H7 (cell line): ENCODE data around the gene CLCNKB. TPM values are rescaled to one million over a fixed set of nuclear protein-coding genes. Genes with fewer than 3 reads are reported as not detected.
"Not testable (repeated sequence)": the region's sequence is repeated elsewhere in the genome, so short reads cannot be mapped to it uniquely, and the experiment has no call there.

Experiments used
- DNase-seq: peaks from one replicate; pipeline ENCODE4 v3.0.0; 2012
- H3K27me3 ChIP-seq: 2 replicates; pipeline ENCODE4 v1.6.0; 2011; ENCODE audit warnings: mild to moderate bottlenecking, low read length; ENCODE audit not compliant: control insufficient read depth, insufficient read depth
- H3K36me3 ChIP-seq: replicated peaks from 2 replicates; pipeline ENCODE4 v1.5.1; 2011; ENCODE audit warnings: low read length; ENCODE audit not compliant: control insufficient read depth, insufficient read depth
- H3K4me3 ChIP-seq: 2 replicates; pipeline ENCODE4 v1.5.1; 2011; ENCODE audit warnings: low read depth, mild to moderate bottlenecking, control low read depth, low read length, moderate library complexity; ENCODE audit not compliant: insufficient read depth
- total RNA-seq: library from RNA; depleted of rRNA; stranded (reverse); fragments of >200 nt; shearing (Covaris generic); gene quantifications from 2 replicates; pipeline ENCODE4 v1.2.3, GENCODE V29; 2014

Gene CLCNKB
- total RNA-seq, 1 experiment from 2014 or later = 2.8 TPM

- H3K27me3 ChIP-seq, H3K36me3 ChIP-seq, DNase-seq, H3K4me3 ChIP-seq: not testable (repeated sequence)
Observed at GRCh38 chr1:16033103-16033632, 10.4 kb upstream of the CLCNKB start.

GRCh38 chr1:16036461-16036860, 7.1 kb upstream of the CLCNKB start:
- H3K36me3 ChIP-seq, DNase-seq, H3K4me3 ChIP-seq, H3K27me3 ChIP-seq: not testable (repeated sequence)

DNA sequence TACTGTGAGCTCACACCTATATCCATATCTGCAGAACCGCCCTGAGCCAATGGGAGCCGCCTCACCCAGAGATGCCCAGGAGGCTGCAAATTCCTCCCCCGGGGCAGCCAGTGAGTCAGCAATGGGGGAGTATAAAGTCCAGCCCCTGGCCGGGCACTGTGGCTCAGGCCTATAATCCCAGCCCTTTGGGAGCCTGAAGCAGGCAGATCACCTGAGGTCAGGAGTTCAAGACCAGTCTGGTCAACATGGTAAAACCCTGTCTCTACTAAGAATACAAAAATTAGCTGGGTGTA, 5.0 kb upstream of the CLCNKB start:
- Histone ChIP-seq H3K4me3 (no peak overlapping the region), H3K36me3 (no peaks in the 10 kb centered on the region), H3K27me3 (no peaks in the 10 kb centered on the region)
- DNase-seq = peak; percentile 76

DNA sequence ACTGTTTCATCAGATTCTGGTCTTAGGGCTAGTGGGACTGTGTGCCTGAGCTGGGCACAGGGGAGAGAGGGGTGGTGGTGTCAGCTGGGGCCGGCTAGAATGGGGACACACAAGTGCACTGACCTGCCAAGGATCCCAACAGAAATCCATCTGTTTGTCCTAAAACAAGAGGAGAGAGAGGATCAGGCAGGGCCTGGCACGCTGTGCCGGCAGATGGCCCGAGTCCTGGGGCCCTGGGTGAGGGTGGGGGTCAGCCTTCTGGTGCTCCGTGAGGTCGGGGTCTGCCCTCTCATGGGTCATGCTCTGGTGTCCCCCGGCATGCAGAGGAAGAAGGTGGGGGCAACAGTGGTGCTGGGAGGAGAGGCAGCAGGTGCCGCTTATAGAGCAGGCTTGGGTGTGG, 3.7 kb upstream of the CLCNKB start:
- H3K27me3 ChIP-seq, H3K4me3 ChIP-seq, DNase-seq, H3K36me3 ChIP-seq: not testable (repeated sequence)

- Histone ChIP-seq H3K4me3 (no peak overlapping the region), H3K27me3 (no peaks in the 10 kb centered on the region; the same call in 1 of the 2 replicates), H3K36me3 (no peaks in the 10 kb centered on the region)
- DNase-seq = no peak
Observed at GRCh38 chr1:16041200-16041599, 2.4 kb upstream of the CLCNKB start.

DNA sequence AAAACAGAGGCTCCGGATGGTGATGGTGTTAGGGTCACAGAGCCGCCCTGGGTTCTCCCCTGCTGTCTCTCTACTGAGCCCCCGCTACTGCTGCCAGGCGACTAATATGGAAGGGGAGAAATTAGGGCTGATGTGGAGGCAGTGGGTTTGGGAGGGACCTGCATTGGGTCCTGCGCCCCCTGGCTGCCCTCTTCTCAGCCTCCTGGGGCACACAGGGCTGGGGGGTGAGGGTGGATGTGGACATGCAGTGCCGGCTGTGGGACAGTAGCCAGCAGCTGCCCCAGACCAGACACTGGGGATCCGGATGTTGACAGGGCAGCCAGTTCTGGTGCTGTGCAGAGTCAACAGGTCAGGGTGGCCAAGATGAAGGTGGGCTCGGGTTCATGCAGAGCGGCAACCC, 1.5 kb upstream of the CLCNKB start:
- Histone ChIP-seq H3K27me3 (no peaks in the 10 kb centered on the region; the same call in 1 of the 2 replicates), H3K36me3 (no peaks in the 10 kb centered on the region), H3K4me3 (no peak overlapping the region)
- peak; percentile 76 for DNase-seq

DNA sequence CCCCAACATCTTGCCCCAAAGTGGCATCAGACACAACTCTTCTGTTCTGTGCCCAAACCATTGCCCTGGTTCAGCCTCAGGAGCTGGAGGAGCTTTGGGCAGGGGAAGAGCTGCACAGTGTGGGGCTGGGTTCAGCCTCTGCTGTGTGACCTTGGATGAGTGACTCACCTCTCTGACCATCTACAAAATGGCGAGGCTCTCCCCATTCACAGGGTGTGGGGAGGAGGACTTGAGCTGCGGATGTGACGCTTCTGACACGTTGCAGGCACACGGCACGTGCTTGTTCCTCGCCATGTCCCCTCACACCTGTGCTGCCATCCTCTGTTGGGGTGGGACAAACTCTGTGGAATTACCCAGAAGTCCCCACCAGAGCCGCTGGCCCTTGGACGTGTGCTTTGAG, 928 bp upstream of the CLCNKB start:
- not testable (repeated sequence) for H3K27me3 ChIP-seq, H3K4me3 ChIP-seq, DNase-seq, H3K36me3 ChIP-seq

DNA sequence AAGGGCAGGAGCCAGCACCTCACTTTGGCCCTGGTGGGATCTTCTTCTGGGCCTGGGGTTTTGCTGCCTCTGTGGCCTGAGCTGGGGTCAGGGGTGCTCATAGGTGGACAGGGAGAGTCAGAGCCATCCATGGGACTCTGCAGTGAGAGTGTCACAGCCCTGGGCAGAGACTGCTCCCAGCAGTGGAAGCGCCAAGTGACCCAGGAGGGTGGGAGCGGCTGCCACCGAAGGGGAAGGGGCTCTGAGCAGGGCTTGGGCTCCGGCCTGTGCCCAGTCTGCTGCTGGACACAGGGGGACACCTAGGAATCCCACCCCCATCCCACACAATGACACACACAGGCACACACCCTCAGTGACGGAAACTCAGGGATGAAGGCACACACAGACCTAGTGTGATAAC, 368 bp downstream of the CLCNKB start:
- Histone ChIP-seq H3K27me3 (no peaks in the 10 kb centered on the region; the same call in 1 of the 2 replicates), H3K36me3 (no peaks in the 10 kb centered on the region), H3K4me3 (no peak overlapping the region)
- no peak for DNase-seq

GRCh38 chr1:16046842-16047241, 3.3 kb downstream of the CLCNKB start:
- no peak for DNase-seq
- Histone ChIP-seq H3K4me3 (no peak overlapping the region), H3K27me3 (no peaks in the 10 kb centered on the region; the same call in 1 of the 2 replicates), H3K36me3 (no peaks in the 10 kb centered on the region)

- H3K27me3 ChIP-seq = no peaks in the 10 kb centered on the region; the same call in 1 of the 2 replicates
- no peaks in the 10 kb centered on the region for H3K36me3 ChIP-seq
- DNase-seq = peak; percentile 73
- H3K4me3 ChIP-seq = peak overlapping the region; percentile 59
Observed at GRCh38 chr1:16047791-16048475, 4.4 kb downstream of the CLCNKB start.

GRCh38 chr1:16048573-16049189, 5.1 kb downstream of the CLCNKB start:
- Histone ChIP-seq H3K27me3 (no peaks in the 10 kb centered on the region; the same call in 1 of the 2 replicates), H3K4me3 (peak overlapping the region; percentile 59), H3K36me3 (no peaks in the 10 kb centered on the region)
- peak; percentile 96 for DNase-seq

DNA sequence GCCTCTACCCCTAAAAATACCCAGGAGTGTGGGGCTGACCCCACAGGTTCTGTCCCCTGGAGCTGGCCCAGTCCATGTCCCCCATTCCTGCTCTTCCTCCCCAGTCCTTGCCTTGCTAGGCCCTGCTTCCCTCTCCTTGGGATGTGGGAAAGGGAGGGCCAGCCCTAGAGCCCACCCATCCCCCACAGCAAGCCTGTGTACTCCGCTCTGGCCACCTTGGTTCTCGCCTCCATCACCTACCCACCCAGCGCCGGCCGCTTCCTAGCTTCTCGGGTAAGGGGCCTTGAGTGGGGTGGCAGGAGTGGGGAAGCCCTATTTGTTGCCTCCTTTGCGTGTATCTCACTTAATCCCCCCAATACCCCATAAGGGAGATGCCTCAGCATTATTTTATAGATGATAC, 6.7 kb downstream of the CLCNKB start:
- no peaks in the 10 kb centered on the region; the same call in 1 of the 2 replicates for H3K27me3 ChIP-seq
- no peak overlapping the region for H3K4me3 ChIP-seq
- DNase-seq = peak; percentile 71
- H3K36me3 ChIP-seq = no peaks in the 10 kb centered on the region

- no peaks in the 10 kb centered on the region; the same call in 1 of the 2 replicates for H3K27me3 ChIP-seq
- no peak for DNase-seq
- no peaks in the 10 kb centered on the region for H3K36me3 ChIP-seq
- no peak overlapping the region for H3K4me3 ChIP-seq
Observed at GRCh38 chr1:16051039-16051438, 7.5 kb downstream of the CLCNKB start.

DNA sequence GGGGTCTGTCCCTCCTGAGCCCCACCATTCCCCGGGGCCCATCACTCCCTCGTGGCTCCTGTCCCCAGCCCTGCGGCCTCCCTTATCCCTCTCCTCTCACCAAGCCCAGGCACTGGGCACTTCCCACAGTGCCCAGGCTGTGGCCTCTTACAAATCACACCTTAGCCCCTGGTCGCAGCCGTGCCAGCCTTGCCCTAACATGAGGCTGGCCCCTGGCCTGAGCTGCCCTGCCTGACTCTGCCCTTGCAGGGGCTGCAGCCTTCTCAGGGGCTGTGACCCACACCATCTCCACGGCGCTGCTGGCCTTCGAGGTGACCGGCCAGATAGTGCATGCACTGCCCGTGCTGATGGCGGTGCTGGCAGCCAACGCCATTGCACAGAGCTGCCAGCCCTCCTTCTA, 8.4 kb downstream of the CLCNKB start:
- H3K4me3 ChIP-seq, H3K27me3 ChIP-seq, DNase-seq, H3K36me3 ChIP-seq: not testable (repeated sequence)

- no peak for DNase-seq
- H3K27me3 ChIP-seq = no peaks in the 10 kb centered on the region; the same call in 1 of the 2 replicates
- no peaks in the 10 kb centered on the region for H3K36me3 ChIP-seq
- H3K4me3 ChIP-seq = no peak overlapping the region
Observed at GRCh38 chr1:16053781-16054502, 10.4 kb downstream of the CLCNKB start.
